ENCODE data around the gene INTS1.

Gene INTS1

GRCh38 chr7:1502845-1503244 lies 1.3 kb downstream of the INTS1 start:
- DNase-seq = no peak

DNA sequence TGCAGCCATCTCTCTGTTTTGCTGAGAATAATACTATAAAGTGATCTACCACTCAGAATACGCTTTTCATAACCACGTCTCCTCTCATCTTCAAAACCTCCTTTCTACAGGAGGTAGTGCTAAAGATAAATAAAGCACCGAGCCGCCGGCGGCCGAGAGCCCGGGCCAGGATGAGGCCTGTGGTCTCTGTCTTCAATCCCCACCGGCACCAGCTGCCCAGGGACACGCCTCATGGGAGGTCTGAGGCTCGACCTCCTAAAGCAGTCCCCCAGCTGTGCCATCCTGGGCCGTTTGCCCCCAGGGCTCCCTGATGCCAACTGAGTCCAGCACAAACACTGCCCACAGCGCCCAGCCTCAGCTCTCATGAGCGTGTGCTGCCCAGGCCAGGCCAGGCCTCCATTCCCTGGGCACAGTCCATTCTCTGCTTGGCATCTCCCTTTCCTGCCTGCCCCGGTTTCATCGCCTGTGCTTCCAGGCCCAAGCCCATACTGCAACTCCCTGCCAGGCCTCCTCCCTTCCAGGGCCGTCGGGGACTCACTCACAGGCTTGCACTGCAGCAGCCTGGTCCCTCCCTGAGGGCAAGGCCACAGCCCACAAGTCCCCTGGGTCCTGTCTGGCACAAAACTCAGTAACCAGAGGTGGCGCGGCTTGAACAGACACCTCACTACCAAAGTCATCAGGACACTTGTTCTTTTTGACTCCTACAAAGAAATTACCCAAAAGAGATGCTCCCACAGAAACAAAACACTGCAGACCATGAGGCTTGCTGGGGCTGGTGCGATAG lies 2.5 kb downstream of the INTS1 start:
- no peak for DNase-seq

DNA sequence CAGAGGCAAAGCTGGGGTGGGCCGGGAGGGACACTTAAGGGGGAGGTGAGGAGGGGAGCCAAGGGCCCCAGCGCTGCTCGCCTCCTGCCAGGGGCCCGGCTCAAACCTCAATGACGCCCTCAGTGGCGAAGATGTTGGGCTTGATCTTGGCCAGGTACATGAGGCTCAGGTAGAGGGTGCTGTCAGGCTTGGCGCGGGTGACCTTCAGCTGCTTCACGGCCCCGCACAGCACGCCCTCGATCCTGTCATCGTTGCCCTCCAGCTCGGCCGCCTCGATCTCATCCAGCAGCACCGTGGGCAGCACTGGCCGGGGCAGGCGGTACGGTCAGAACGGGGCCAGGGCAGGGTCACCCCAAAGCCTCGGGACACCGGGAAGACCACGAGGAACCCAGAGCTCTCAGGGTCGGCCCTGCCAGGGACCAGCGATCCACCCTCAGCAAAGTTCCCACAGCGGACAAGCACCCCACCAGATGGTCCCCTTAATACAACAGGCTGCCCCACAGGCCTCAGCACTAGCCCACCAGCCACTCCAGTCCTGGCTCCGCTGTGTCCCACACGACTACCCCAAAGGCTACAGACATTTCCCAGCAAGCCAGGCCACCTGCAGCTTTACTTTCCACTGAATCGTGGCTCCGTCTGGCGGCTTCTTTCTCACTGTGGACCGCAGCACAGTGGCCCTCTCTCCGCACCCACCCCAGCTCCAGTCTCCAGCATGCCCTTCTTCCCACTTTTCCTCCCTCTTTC lies 4.0 kb downstream of the INTS1 start:
- DNase-seq = no peak

DNA sequence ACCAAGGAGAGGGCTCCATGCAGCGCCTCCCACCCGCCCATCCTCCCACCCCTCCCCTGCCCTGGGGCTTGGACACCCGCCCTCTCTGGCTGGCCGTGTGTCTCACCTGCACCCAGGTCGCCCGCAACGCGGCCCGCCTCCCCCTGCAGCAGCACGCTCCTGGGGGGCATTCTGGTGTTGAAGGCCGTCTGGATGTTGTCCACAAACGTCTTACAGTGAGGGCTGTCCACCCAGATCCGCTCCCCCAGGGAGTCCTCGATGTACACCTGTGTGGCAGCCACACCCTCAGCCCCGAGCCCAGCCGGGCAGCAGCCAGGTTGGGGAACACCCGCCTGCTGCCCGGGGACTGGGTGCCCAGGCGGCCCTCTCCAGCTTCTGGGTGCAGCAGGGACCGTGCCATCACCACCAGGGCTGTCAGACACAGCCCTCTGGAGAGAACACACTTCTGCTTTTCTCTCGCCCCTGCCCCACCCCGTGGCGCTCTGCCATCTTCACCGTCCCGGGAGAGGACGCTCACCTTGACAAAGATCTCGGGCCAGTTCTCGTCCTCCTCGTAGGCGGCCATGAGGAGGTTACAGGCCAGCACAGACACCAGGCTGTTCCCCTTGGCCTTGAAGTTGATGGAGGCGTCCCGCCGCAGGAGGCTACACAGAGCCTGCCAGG lies 4.7 kb downstream of the INTS1 start:
- no peak for DNase-seq

- no peak for DNase-seq
Measured at GRCh38 chr7:1498370-1499305, 5.6 kb downstream of the INTS1 start.

- DNase-seq = no peak
Measured at GRCh38 chr7:1497293-1497927, 6.8 kb downstream of the INTS1 start.

GRCh38 chr7:1496531-1497292 lies 7.5 kb downstream of the INTS1 start:
- no peak for DNase-seq

DNA sequence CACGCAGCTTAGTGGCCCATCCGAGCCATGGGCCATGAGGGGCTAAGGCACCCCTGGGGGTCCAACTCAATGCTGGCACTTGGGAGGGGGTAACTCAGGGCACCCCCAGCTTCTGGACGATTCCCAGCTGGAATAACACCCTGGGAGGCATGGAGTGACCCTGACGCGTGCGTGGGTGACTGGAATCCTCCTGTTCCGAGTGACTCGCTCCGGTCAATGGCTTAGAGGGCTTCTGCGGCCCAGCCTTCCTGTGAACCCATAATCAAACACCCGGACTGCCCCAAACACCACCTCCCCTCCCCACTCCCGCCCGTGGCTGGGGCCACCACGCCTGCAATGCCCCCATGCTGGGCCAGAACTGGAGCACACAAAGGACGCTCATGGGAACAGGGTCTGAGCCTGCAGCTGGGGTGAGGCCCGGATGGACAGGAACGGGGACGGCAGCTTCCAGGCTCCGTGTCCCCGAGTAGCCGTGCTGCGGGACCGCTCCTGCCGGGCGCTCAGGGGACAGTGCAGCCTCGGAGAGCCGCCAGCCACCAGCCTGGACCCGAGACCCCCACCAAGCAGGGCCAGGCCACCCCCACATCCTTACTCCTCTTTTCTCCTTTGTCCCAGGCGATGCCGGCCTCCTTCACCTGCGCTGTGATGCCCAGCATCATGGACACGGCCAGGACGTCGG lies 8.5 kb downstream of the INTS1 start:
- no peak for DNase-seq

- DNase-seq = no peak
Measured at GRCh38 chr7:1494866-1495563, 9.2 kb downstream of the INTS1 start.

GRCh38 chr7:1494447-1494846 lies 9.7 kb downstream of the INTS1 start:
- no peak for DNase-seq

DNA sequence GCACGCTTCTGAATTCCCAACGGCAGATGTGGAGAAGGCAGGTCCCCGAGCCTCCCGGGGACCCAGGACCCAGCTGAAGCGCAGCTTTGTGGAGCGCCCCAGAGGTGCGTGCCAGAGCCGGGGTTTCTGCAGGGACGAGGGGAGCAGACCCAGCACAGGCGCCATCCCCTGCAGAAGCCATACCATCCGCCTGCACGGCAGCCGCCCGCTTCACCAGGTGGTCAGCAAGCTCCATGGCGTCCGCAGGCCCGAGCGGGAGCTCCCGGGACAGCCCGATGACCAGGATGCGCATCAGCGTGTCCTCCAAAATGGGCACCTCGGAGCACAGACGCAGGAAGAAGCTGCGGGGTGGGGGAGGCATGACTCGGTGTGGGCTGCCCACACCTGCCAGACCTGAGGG lies 10.6 kb downstream of the INTS1 start:
- no peak for DNase-seq

GRCh38 chr7:1493129-1493528 lies 11.1 kb downstream of the INTS1 start:
- no peak for DNase-seq

- no peak for DNase-seq
Measured at GRCh38 chr7:1492640-1493039, 11.5 kb downstream of the INTS1 start.

DNA sequence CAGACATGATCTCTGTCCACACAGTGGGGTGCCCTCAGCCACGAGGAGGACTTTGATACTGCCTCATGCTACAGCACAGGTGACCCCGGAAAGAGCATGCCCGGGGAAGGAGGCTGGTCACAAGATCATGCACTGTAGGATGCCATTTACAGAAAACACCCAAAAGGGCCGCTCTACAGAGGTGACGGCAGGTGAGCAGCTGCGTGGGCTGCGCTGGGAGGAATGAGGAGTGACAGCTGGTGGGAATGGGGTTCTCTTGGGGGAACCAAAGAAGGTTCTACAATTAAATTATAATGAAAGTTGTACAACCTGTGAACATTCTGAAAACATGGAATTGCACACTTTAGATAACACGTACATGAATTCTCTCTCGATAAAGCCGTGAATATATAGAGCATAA lies 12.0 kb downstream of the INTS1 start:
- no peak for DNase-seq

DNA sequence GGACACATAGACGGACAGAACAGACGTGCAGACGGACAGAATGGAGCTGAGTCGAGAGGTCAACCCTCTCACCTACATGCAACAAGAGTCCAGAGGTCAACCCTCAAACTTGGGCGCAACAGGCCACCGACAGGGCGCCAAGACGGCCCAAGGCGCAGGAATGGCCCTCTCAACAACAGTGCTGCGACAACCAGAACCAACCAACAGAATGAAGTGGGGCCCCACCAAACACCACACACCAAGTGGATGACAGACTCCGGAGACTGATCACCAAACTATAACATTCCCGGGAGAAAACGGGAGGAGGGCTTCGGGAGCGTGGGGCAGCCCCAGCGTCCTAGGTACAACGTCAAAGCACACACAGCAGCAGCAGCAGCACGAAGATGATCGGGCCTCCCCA lies 13.4 kb downstream of the INTS1 start:
- DNase-seq = no peak

- DNase-seq = no peak
Measured at GRCh38 chr7:1489336-1489735, 14.9 kb downstream of the INTS1 start.

- no peak for DNase-seq
Measured at GRCh38 chr7:1488016-1488415, 16.2 kb downstream of the INTS1 start.

DNA sequence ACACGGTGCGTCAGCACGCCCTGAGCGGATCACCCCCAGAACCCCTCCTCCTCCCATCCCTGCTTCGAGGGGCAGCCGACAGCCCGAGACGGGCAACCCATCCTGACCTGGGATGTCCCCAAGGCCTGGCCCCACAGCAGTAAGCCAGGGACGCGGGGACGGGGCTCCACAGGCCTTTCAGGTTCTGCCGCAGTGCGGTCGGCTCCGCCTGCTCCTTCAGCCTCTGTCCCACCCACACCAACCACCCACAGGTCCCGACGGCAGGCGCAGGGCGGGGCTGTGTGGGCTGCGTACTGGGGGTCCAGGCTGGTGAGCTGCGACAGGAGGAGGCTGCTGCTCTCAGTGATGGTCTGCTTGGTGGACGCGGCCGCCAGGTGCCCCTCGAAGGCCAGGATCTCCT lies 16.7 kb downstream of the INTS1 start:
- DNase-seq = no peak

DNA sequence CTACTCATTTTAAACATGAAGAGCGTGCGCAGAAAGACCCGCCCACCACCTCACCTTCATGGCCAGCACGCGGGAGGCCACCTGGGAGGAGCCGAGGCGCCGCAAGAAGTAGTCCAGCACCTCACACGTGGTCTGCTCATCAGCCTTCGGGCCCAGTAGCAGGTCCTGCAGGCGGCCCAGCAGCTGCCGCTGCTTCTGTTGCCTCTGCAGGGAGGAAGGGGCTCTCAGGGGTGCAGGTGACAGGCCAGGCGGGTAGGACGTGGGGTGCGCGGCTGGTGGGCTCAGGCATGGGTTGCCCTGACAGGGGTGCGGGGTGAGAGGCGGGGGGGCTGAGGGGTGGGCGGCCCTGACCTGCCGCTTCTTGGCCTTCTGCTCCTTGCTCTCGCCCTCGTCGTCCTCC lies 17.6 kb downstream of the INTS1 start:
- DNase-seq = no peak

- no peak for DNase-seq
Measured at GRCh38 chr7:1485156-1485555, 19.0 kb downstream of the INTS1 start.
